ENCODE results near the gene SLC46A1. TPM values are rescaled to one million over a fixed set of nuclear protein-coding genes. Genes with fewer than 3 reads are reported as not detected.
A peak's percentile ranks its signal among the peaks of the same experiment; 100 is the strongest.

The SLC46A1 gene
- total RNA-seq, 1 donor from 2014 or later = 5.9 TPM

GRCh38 chr17:28385037-28385400 is 21.0 kb downstream of the SLC46A1 start:
- no peak overlapping the region for H3K27ac Mint-ChIP-seq (ENCODE audit: unreplicated experiment)
- peaks cover 4% of the 10 kb centered on the region for H3K4me1 Mint-ChIP-seq (ENCODE audit: unreplicated experiment)
- TF ChIP-seq, protein P1, sequence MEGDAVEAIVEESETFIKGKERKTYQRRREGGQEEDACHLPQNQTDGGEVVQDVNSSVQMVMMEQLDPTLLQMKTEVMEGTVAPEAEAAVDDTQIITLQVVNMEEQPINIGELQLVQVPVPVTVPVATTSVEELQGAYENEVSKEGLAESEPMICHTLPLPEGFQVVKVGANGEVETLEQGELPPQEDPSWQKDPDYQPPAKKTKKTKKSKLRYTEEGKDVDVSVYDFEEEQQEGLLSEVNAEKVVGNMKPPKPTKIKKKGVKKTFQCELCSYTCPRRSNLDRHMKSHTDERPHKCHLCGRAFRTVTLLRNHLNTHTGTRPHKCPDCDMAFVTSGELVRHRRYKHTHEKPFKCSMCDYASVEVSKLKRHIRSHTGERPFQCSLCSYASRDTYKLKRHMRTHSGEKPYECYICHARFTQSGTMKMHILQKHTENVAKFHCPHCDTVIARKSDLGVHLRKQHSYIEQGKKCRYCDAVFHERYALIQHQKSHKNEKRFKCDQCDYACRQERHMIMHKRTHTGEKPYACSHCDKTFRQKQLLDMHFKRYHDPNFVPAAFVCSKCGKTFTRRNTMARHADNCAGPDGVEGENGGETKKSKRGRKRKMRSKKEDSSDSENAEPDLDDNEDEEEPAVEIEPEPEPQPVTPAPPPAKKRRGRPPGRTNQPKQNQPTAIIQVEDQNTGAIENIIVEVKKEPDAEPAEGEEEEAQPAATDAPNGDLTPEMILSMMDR (IDR thresholded peaks at IDR 0.05) = no peak
- no peak for DNase-seq (ENCODE audit: extremely low spot score, unreplicated experiment)
- no peaks in the 10 kb centered on the region for H3K27me3 Mint-ChIP-seq (ENCODE audit: unreplicated experiment)
- H3K9me3 Mint-ChIP-seq (ENCODE audit: unreplicated experiment) = no peaks in the 10 kb centered on the region
- H3K36me3 Mint-ChIP-seq (ENCODE audit: unreplicated experiment) = peaks cover 31% of the 10 kb centered on the region
- H3K4me3 Mint-ChIP-seq (ENCODE audit: unreplicated experiment) = no peak overlapping the region

- Mint-ChIP-seq H3K4me1 (ENCODE audit: unreplicated experiment) (peaks cover 4% of the 10 kb centered on the region), H3K9me3 (ENCODE audit: unreplicated experiment) (no peaks in the 10 kb centered on the region), H3K36me3 (ENCODE audit: unreplicated experiment) (peaks cover 26% of the 10 kb centered on the region), H3K27ac (ENCODE audit: unreplicated experiment) (no peak overlapping the region), H3K27me3 (ENCODE audit: unreplicated experiment) (no peaks in the 10 kb centered on the region), H3K4me3 (ENCODE audit: unreplicated experiment) (peak overlapping the region; percentile 35)
- DNase-seq (ENCODE audit: extremely low spot score, unreplicated experiment) = no peak
- TF ChIP-seq, protein P1 (IDR thresholded peaks at IDR 0.05) = no peak
Measured at GRCh38 chr17:28384281-28385036, 21.6 kb downstream of the SLC46A1 start.

DNA sequence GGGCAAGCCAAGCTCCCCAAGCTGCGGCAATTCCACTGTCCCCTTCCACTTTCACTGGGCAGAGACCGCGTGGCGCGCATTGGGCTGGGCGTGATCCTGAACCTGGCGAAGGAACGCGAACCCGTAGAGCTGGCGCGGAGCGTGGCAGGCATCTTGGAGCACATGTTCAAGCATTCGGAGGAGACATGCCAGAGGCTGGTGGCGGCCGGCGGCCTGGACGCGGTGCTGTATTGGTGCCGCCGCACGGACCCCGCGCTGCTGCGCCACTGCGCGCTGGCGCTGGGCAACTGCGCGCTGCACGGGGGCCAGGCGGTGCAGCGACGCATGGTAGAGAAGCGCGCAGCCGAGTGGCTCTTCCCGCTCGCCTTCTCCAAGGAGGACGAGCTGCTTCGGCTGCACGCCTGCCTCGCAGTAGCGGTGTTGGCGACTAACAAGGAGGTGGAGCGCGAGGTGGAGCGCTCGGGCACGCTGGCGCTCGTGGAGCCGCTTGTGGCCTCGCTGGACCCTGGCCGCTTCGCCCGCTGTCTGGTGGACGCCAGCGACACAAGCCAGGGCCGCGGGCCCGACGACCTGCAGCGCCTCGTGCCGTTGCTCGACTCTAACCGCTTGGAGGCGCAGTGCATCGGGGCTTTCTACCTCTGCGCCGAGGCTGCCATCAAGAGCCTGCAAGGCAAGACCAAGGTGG is 24.7 kb downstream of the SLC46A1 start:
- Mint-ChIP-seq H3K27me3 (ENCODE audit: unreplicated experiment) (no peaks in the 10 kb centered on the region), H3K4me1 (ENCODE audit: unreplicated experiment) (peaks cover 4% of the 10 kb centered on the region), H3K36me3 (ENCODE audit: unreplicated experiment) (peaks cover 19% of the 10 kb centered on the region), H3K4me3 (ENCODE audit: unreplicated experiment) (no peak overlapping the region), H3K9me3 (ENCODE audit: unreplicated experiment) (no peaks in the 10 kb centered on the region), H3K27ac (ENCODE audit: unreplicated experiment) (no peak overlapping the region)
- DNase-seq (ENCODE audit: extremely low spot score, unreplicated experiment) = no peak
- TF ChIP-seq, protein P1 (IDR thresholded peaks at IDR 0.05) = no peak

- no peak overlapping the region for H3K4me3 Mint-ChIP-seq (ENCODE audit: unreplicated experiment)
Measured at GRCh38 chr17:28379814-28380801, 25.9 kb downstream of the SLC46A1 start.

More at GRCh38 chr17:28379814-28380801, 25.9 kb downstream of the SLC46A1 start:
- no peak for DNase-seq (ENCODE audit: extremely low spot score, unreplicated experiment)
- Mint-ChIP-seq H3K27ac (ENCODE audit: unreplicated experiment) (no peak overlapping the region), H3K9me3 (ENCODE audit: unreplicated experiment) (no peaks in the 10 kb centered on the region), H3K4me1 (ENCODE audit: unreplicated experiment) (peaks cover 4% of the 10 kb centered on the region), H3K27me3 (ENCODE audit: unreplicated experiment) (no peaks in the 10 kb centered on the region), H3K36me3 (ENCODE audit: unreplicated experiment) (peaks cover 19% of the 10 kb centered on the region)
- TF ChIP-seq, protein P1 (IDR thresholded peaks at IDR 0.05) = no peak
